ENCODE results near the gene SLC43A1. TPM values are rescaled to one million over a fixed set of nuclear protein-coding genes. Genes with fewer than 3 reads are reported as not detected.
A peak's percentile ranks its signal among the peaks of the same experiment; 100 is the strongest.

SLC43A1 gene
- total RNA-seq, 6 experiments from 2014 or later, result 38.9 to 173 (median 106) TPM

DNA sequence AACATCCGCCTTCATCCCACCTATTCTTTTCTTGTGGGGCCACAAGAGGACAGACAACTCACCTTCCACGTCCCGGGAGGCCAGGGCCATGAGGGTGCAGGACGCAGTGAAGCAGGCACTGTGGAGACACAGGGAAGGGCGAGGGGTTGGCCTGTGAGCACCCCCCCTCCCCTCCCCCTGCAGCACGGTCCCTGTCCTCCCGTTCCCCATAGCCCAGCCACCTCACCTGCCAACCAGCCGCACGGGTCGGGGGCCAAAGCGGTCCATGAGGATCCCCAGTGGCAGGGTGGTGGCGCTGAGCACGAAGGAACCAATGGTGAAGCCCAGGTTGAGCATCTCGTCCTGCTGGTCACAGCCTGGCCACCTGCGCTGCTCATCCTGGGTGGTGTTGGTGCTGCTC lies 14.6 kb downstream of the SLC43A1 start:
- Histone ChIP-seq H3K9me3 (no peaks in the 10 kb centered on the region), H3K27me3 (no peaks in the 10 kb centered on the region), H3K4me3 (no peak overlapping the region), H3K4me1 (peaks cover 0 to 92% (median 43%) of the 10 kb centered on the region in 4 donors), H3K27ac (peak overlapping the region in 2 of 3 donors; percentile 86 to 95), H3K36me3 (peaks cover 0 to 18% (median 9%) of the 10 kb centered on the region in 4 donors)
- no peak for DNase-seq
- TF ChIP-seq, protein P1, sequence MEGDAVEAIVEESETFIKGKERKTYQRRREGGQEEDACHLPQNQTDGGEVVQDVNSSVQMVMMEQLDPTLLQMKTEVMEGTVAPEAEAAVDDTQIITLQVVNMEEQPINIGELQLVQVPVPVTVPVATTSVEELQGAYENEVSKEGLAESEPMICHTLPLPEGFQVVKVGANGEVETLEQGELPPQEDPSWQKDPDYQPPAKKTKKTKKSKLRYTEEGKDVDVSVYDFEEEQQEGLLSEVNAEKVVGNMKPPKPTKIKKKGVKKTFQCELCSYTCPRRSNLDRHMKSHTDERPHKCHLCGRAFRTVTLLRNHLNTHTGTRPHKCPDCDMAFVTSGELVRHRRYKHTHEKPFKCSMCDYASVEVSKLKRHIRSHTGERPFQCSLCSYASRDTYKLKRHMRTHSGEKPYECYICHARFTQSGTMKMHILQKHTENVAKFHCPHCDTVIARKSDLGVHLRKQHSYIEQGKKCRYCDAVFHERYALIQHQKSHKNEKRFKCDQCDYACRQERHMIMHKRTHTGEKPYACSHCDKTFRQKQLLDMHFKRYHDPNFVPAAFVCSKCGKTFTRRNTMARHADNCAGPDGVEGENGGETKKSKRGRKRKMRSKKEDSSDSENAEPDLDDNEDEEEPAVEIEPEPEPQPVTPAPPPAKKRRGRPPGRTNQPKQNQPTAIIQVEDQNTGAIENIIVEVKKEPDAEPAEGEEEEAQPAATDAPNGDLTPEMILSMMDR (IDR thresholded peaks at IDR 0.05), result no peak
- no peak for TF ChIP-seq POLR2A (IDR thresholded peaks at IDR 0.05)
- no peak for ATAC-seq
- 89% methylated on average over 5 of the region's 15 CpGs for WGBS (ENCODE audit: insufficient coverage, low coverage, low lambda C conversion rate, missing lambda C conversion rate)
- intact Hi-C loops (cut with DNase I), result no loop called here

DNA sequence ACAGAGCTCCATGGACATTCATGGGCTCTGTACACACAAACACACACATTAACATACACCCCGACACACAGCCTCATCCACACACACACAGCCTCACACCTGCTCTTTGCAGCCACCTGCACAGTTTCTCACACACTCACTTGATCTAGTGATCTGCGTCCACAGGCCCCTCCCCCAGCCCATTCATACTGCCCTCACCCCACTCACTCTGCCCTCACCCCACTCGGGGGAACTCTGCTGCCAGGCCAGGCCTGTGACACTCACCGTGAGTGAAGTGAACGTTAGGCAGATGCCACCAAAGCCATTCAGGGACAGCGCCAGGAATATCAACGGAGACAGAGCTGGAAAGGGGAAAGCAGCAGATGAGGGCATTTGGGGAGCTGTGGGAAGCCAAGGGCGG lies 15.0 kb downstream of the SLC43A1 start:
- peak overlapping the region in 2 of 3 donors; percentile 86 to 95 for H3K27ac ChIP-seq
- intact Hi-C loops (cut with DNase I), result no loop called here

DNA sequence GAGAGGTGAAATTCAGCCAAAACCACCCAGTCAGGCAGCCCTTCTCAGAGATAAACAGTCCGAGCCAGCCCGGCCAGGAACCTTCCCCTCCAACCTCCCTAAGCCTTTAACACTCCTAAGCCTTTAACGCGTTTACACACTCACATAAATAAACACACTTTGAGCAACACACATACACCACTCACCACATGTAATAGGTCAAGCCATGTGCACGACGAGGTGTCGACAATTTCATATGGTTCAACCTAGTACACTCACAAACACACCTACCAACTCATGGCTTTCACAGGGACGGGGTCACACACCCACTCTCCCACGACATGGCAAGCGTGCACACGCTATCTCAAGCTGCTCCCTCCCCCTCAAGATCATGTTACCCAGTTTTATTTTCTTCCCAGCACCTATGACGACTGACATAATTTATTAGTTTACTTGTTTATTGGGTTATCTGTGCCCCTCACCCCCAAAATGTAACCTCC lies 15.5 kb downstream of the SLC43A1 start:
- ATAC-seq (peak in 3 of 4 donors; percentile 12 to 42 (median 24)), DNase-seq (no peak)
- H3K27ac ChIP-seq, result peak overlapping the region; percentile 65 to 95 (median 86)
- TF ChIP-seq POLR2A (IDR thresholded peaks at IDR 0.05), result no peak
- TF ChIP-seq, protein P1 (IDR thresholded peaks at IDR 0.05), result no peak
- H3K27me3 ChIP-seq, result no peaks in the 10 kb centered on the region
- intact Hi-C loops (cut with DNase I), result no loop called here
- no peaks in the 10 kb centered on the region for H3K9me3 ChIP-seq
- peaks cover 0 to 18% (median 10%) of the 10 kb centered on the region in 4 donors for H3K36me3 ChIP-seq
- peaks cover 0 to 95% (median 48%) of the 10 kb centered on the region in 4 donors for H3K4me1 ChIP-seq
- 33% methylated on average over 12 of the region's 12 CpGs for WGBS (ENCODE audit: insufficient coverage, low coverage, low lambda C conversion rate, missing lambda C conversion rate)
- peak overlapping the region in 1 of 3 donors; percentile 33 for H3K4me3 ChIP-seq

More for the DNA sequence above, 15.0 kb downstream of the SLC43A1 start:
- WGBS (ENCODE audit: insufficient coverage, low coverage, low lambda C conversion rate, missing lambda C conversion rate), result 50% methylated on average over 7 of the region's 8 CpGs
- H3K4me3 ChIP-seq, result no peak overlapping the region
- ATAC-seq (no peak), DNase-seq (no peak)
- no peaks in the 10 kb centered on the region for H3K27me3 ChIP-seq
- H3K36me3 ChIP-seq, result peaks cover 0 to 19% (median 11%) of the 10 kb centered on the region in 4 donors
- no peak for TF ChIP-seq POLR2A (IDR thresholded peaks at IDR 0.05)
- TF ChIP-seq, protein P1 (IDR thresholded peaks at IDR 0.05), result no peak
- H3K4me1 ChIP-seq, result peaks cover 0 to 92% (median 45%) of the 10 kb centered on the region in 4 donors
- no peaks in the 10 kb centered on the region for H3K9me3 ChIP-seq

DNA sequence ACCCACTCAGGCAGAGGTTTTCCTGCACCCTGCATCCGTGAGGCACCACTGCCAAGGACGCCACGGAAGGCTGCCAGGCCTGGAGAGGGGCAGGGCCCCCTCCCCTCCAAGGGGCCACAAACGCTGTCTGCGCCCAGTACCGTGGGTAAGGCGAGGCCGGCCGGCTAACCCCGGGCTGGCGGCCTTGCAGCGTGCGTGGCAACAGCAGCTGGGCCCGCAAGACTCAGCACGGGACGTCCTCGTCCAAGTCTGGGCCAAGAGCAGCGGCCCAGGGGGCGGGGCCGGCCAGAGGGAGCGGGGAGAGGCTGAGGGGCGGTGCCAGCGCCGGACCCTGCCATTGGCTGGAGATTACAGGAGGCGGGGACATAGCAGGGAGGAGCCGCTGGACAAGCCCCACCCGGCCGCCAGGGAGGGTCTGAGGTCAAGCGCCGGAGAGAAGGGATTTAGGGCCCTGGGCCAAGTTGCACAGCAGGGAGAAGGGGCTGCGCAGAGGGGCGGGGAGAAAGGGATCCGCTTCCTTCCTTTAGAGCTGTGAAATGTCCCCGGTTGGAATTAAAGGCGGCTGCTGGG lies 16.0 kb downstream of the SLC43A1 start:
- intact Hi-C loops (cut with DNase I), result no loop called here
- peak overlapping the region in 2 of 3 donors; percentile 33 for H3K4me3 ChIP-seq
- peaks cover 0 to 94% (median 50%) of the 10 kb centered on the region in 4 donors for H3K4me1 ChIP-seq
- peak overlapping the region; percentile 65 to 95 (median 86) for H3K27ac ChIP-seq
- 22% methylated on average over 26 of the region's 35 CpGs for WGBS (ENCODE audit: insufficient coverage, low coverage, low lambda C conversion rate, missing lambda C conversion rate)
- no peaks in the 10 kb centered on the region for H3K9me3 ChIP-seq
- H3K27me3 ChIP-seq, result no peaks in the 10 kb centered on the region
- DNase-seq, result peak; percentile 98 to 100 (median 99)
- H3K36me3 ChIP-seq, result peaks cover 0 to 15% (median 8%) of the 10 kb centered on the region in 4 donors
- TF ChIP-seq, protein P1 (IDR thresholded peaks at IDR 0.05), result no peak
- TF ChIP-seq POLR2A (IDR thresholded peaks at IDR 0.05), result peak; percentile 71
- peak; percentile 78 to 91 (median 83) for ATAC-seq
